ENCODE measurements around the gene TVP23C. TPM values are rescaled to one million over a fixed set of nuclear protein-coding genes. Genes with fewer than 3 reads are reported as not detected.
"Not testable (repeated sequence)": the region's sequence is repeated elsewhere in the genome, so short reads cannot be mapped to it uniquely, and the experiment has no call there.

TVP23C gene
- total RNA-seq, 1 experiment from 2014 or later: 16.9 TPM

DNA sequence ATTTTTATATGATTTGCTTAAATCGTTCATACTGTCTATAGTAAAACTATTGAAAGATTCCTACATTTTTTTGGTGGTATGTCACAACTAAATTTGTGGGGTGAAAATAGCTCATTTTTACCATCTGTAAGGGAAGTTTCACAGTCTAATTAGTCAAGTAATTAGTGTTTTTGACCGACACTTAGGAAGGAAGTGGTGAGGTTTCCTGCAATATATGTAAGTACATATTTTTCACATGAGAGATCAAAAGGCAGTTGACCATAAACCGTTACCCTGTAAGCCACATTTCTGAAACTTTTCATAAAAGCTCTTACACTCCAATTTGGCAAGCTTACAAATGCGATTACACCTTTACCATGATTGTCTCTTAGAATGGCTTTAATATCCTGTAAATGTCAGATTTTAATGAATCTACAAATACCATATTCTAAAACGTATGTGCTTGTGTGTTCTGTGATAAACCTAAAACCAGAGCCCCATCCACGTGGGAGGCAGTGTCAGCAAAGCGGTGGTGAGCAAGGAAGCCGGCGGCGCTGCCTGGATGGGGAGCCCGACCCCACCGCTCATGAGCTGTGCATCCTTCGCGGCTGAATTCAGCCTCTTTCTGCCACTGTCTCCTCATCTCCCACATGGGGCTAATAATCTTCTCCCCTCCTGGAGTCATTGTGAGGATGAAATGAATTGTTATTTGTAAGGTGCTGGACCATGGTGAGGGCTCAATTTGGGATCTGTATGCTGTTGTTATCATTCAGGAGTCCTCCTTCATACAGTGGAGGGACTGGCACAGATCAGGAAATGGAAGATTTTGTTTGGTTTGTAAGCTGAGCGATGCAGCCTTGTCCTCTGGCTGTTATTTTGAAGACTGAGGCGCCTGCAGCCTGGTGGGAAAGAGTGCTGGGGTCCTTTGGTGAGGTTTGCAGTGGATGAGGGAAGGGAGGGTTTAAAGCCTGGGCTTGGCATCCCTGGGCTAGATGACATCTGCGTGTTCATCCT is 26.6 kb upstream of the TVP23C start:
- not testable (repeated sequence) for H2BK120ac ChIP-seq (ENCODE audit: low read depth, low read length, poor library complexity, severe bottlenecking); H3K79me2 ChIP-seq (ENCODE audit: insufficient read depth, low read length); H3K27me3 Mint-ChIP-seq (ENCODE audit: low read depth); H3K9me3 Mint-ChIP-seq; H2BK5ac ChIP-seq (ENCODE audit: insufficient read length, low read length); H3K27ac ChIP-seq (ENCODE audit: insufficient read length, low read depth, low read length); H4K8ac ChIP-seq (replicated peaks; ENCODE audit: insufficient read length, low read depth, low read length); H3K27me3 ChIP-seq (ENCODE audit: insufficient read depth, low read length); H2BK20ac ChIP-seq (ENCODE audit: low read depth, low read length, poor library complexity, severe bottlenecking); H4K91ac ChIP-seq (ENCODE audit: insufficient read length, low read depth, low read length); H3K36me3 Mint-ChIP-seq (ENCODE audit: insufficient read depth in 1 of 3, low read depth in 3 of 3); H2AFZ ChIP-seq (ENCODE audit: low read length); H2BK15ac ChIP-seq (ENCODE audit: low read depth, low read length); H3K4ac ChIP-seq (ENCODE audit: low read depth, low read length); H2BK12ac ChIP-seq (ENCODE audit: insufficient read length, low read depth, low read length); H3K4me3 Mint-ChIP-seq; H3K9me3 ChIP-seq (ENCODE audit: control insufficient read depth, low read depth, low read length); H3K56ac ChIP-seq (ENCODE audit: insufficient read length, low read depth, low read length); H3K9ac ChIP-seq (ENCODE audit: extremely low read depth, insufficient read length, low read length); H3K27ac Mint-ChIP-seq; H3T11ph ChIP-seq (ENCODE audit: low read length); H3K14ac ChIP-seq (ENCODE audit: insufficient read depth, low read length); H4K5ac ChIP-seq (ENCODE audit: insufficient read length, low read depth, low read length); H3K4me1 ChIP-seq (ENCODE audit: insufficient read depth, low read length); H3K18ac ChIP-seq (ENCODE audit: insufficient read length, low read depth, low read length); H3K23ac ChIP-seq (ENCODE audit: insufficient read length, low read depth, low read length); H3K23me2 ChIP-seq (ENCODE audit: insufficient read length, low read depth, low read length, poor library complexity, severe bottlenecking); H3K79me1 ChIP-seq (ENCODE audit: insufficient read depth, low read depth, low read length, poor library complexity, severe bottlenecking); H3K4me2 ChIP-seq (ENCODE audit: insufficient read depth, insufficient read length, low read length); DNase-seq; H4K20me1 ChIP-seq (ENCODE audit: control insufficient read depth, insufficient read depth, insufficient read length); H2AK5ac ChIP-seq (ENCODE audit: insufficient read length, low read length)
- WGBS (ENCODE audit: extremely low coverage, insufficient read length, low lambda C conversion rate): no CpG with 5 or more reads among the region's 17 CpGs
- H3K4me1 Mint-ChIP-seq: peaks cover 9 to 11% of the 10 kb centered on the region in 2 experiments

DNA sequence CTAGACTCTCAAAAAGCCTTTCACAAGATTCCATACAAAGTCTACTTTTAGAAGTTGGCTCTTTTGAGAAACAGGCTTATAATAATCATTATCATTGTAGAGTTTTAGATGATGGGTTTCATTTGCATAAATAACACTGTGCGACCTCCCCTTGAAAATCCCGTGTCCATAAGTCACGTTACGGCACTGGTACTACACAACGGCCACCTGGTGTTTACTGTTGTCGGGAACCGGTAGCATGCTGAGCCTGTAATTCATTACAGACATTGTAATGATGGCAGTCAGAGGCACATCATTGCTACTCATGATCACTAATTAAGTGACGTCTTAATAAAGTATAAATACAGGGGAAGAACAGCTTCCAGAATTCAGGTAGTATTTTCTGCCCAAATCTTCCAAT is 24.7 kb upstream of the TVP23C start:
- not testable (repeated sequence) for H3K9me3 ChIP-seq (ENCODE audit: control insufficient read depth, low read depth, low read length); H3K4me3 Mint-ChIP-seq; H3K56ac ChIP-seq (ENCODE audit: insufficient read length, low read depth, low read length); H4K8ac ChIP-seq (replicated peaks; ENCODE audit: insufficient read length, low read depth, low read length); H2BK15ac ChIP-seq (ENCODE audit: low read depth, low read length); H3K4ac ChIP-seq (ENCODE audit: low read depth, low read length); H3K79me2 ChIP-seq (ENCODE audit: insufficient read depth, low read length); H3K18ac ChIP-seq (ENCODE audit: insufficient read length, low read depth, low read length); H3K27ac ChIP-seq (ENCODE audit: insufficient read length, low read depth, low read length); H3K79me1 ChIP-seq (ENCODE audit: insufficient read depth, low read depth, low read length, poor library complexity, severe bottlenecking); H3K27ac Mint-ChIP-seq; H3K4me1 ChIP-seq (ENCODE audit: insufficient read depth, low read length); H3K4me2 ChIP-seq (ENCODE audit: insufficient read depth, insufficient read length, low read length); H3K23me2 ChIP-seq (ENCODE audit: insufficient read length, low read depth, low read length, poor library complexity, severe bottlenecking); H3K9me3 Mint-ChIP-seq; H3K27me3 Mint-ChIP-seq (ENCODE audit: low read depth); H3K4me1 Mint-ChIP-seq; DNase-seq; H2AFZ ChIP-seq (ENCODE audit: low read length); H3K27me3 ChIP-seq (ENCODE audit: insufficient read depth, low read length); H2BK12ac ChIP-seq (ENCODE audit: insufficient read length, low read depth, low read length); H3K9ac ChIP-seq (ENCODE audit: extremely low read depth, insufficient read length, low read length); H3K36me3 Mint-ChIP-seq (ENCODE audit: insufficient read depth in 1 of 3, low read depth in 3 of 3); H4K91ac ChIP-seq (ENCODE audit: insufficient read length, low read depth, low read length); H3T11ph ChIP-seq (ENCODE audit: low read length); H3K14ac ChIP-seq (ENCODE audit: insufficient read depth, low read length); H4K5ac ChIP-seq (ENCODE audit: insufficient read length, low read depth, low read length); H2BK5ac ChIP-seq (ENCODE audit: insufficient read length, low read length); H2BK20ac ChIP-seq (ENCODE audit: low read depth, low read length, poor library complexity, severe bottlenecking); H2AK5ac ChIP-seq (ENCODE audit: insufficient read length, low read length); H2BK120ac ChIP-seq (ENCODE audit: low read depth, low read length, poor library complexity, severe bottlenecking); H4K20me1 ChIP-seq (ENCODE audit: control insufficient read depth, insufficient read depth, insufficient read length); H3K23ac ChIP-seq (ENCODE audit: insufficient read length, low read depth, low read length)
- WGBS (ENCODE audit: extremely low coverage, insufficient read length, low lambda C conversion rate): no CpG with 5 or more reads among the region's 8 CpGs

All from H9 (cell line).